CD4-positive, CD25-positive, alpha-beta regulatory T cell (primary cell): ENCODE results near the gene TSHB. TPM values are rescaled to one million over a fixed set of nuclear protein-coding genes. Genes with fewer than 3 reads are reported as not detected.

ENCODE experiments used
- ATAC-seq, 2 donors: fragments of 150-1000 bp; cut with Tn5 transposase; one replicate each; pipeline ENCODE4 v1.10.0; 2021; ENCODE audit warnings: low read depth in 2 of 2, moderate number of reproducible peaks in 2 of 2, moderate library complexity in 1 of 2
- DNase-seq, 3 donors: peaks; one replicate each; pipeline versions ENCODE4 v3.0.0 to v3.0.0-alpha.2; 2012 to 2022; ENCODE audit warnings: mixed read lengths in 1 of 3
- H3K27ac ChIP-seq: one replicate; pipeline ENCODE4 v1.7.0; 2013; ENCODE audit warnings: mild to moderate bottlenecking, low read length; ENCODE audit not compliant: insufficient read depth, poor library complexity, severe bottlenecking
- H3K27me3 ChIP-seq: one replicate; pipeline ENCODE4 v1.7.0; 2013; ENCODE audit warnings: low read length; ENCODE audit not compliant: control insufficient read depth, insufficient read depth
- H3K36me3 ChIP-seq: one replicate; pipeline ENCODE4 v1.7.0; 2013; ENCODE audit warnings: mild to moderate bottlenecking, low read length, moderate library complexity; ENCODE audit not compliant: control insufficient read depth, insufficient read depth
- H3K4me1 ChIP-seq: 2 replicates; pipeline ENCODE4 v1.7.0; 2013; ENCODE audit warnings: mild to moderate bottlenecking, low read length; ENCODE audit not compliant: insufficient read depth, control insufficient read depth, poor library complexity, severe bottlenecking
- H3K4me3 ChIP-seq: one replicate; pipeline ENCODE4 v1.7.0; 2013; ENCODE audit warnings: low read depth, mild to moderate bottlenecking, low read length, moderate library complexity
- H3K9me3 ChIP-seq, 2 experiments: 1 replicate in 1 of 2; 2 replicates in 1 of 2; pipeline ENCODE4 v1.7.0; 2013; ENCODE audit warnings: low read length in 2 of 2, mild to moderate bottlenecking in 1 of 2, moderate library complexity in 1 of 2; ENCODE audit not compliant: control insufficient read depth in 2 of 2
- H3K27ac Mint-ChIP-seq, 3 donors: one replicate each; pipeline ENCODE4 v1.8.0; 2020 to 2022; ENCODE audit warnings: mild to moderate bottlenecking in 3 of 3, mixed read lengths in 3 of 3, moderate library complexity in 2 of 3
- H3K27me3 Mint-ChIP-seq: one replicate; pipeline ENCODE4 v1.8.0; 2022; ENCODE audit warnings: mild to moderate bottlenecking, mixed read lengths
- H3K36me3 Mint-ChIP-seq: one replicate; pipeline ENCODE4 v1.8.0; 2020; ENCODE audit warnings: mixed read lengths
- H3K4me1 Mint-ChIP-seq, 4 donors: one replicate each; pipeline ENCODE4 v1.8.0; 2020 to 2022; ENCODE audit warnings: mixed read lengths in 4 of 4, mild to moderate bottlenecking in 1 of 4
- H3K4me3 Mint-ChIP-seq, 4 donors: one replicate each; pipeline ENCODE4 v1.8.0; 2020 to 2022; ENCODE audit warnings: mild to moderate bottlenecking in 4 of 4, mixed read lengths in 4 of 4, moderate library complexity in 3 of 4
- H3K9me3 Mint-ChIP-seq, 7 donors: one replicate each; pipeline ENCODE4 v1.8.0; 2020 to 2022; ENCODE audit warnings: mixed read lengths in 7 of 7, mild to moderate bottlenecking in 3 of 7, moderate library complexity in 2 of 7
- polyA plus RNA-seq, 4 donors: library from polyadenylated mRNA; unstranded; fragments of 300-500 nt; fragmentation: Illumina TruSeq; gene quantifications; one replicate each; pipeline ENCODE4 v1.2.3, GENCODE V29; 2021
- total RNA-seq: library from RNA; stranded (reverse); gene quantifications from one replicate; pipeline ENCODE4 v1.2.3, GENCODE V29; 2022

The TSHB gene
- total and polyA plus RNA-seq, 5 donors from 2014 or later = not detected

GRCh38 chr1:115082949-115083348 is 53.3 kb downstream of the TSHB start:
- no peaks in the 10 kb centered on the region for H3K9me3 Mint-ChIP-seq
- H3K4me3 Mint-ChIP-seq = peak overlapping the region in 1 of 4 donors; percentile 27
- Histone ChIP-seq H3K4me1 (no peaks in the 10 kb centered on the region), H3K36me3 (no peaks in the 10 kb centered on the region), H3K9me3 (no peaks in the 10 kb centered on the region), H3K27ac (no peak overlapping the region), H3K27me3 (peaks cover 3% of the 10 kb centered on the region), H3K4me3 (no peak overlapping the region)
- no peak overlapping the region for H3K27ac Mint-ChIP-seq
- peaks cover 8% of the 10 kb centered on the region for H3K27me3 Mint-ChIP-seq
- H3K36me3 Mint-ChIP-seq = no peaks in the 10 kb centered on the region
- ATAC-seq (no peak), DNase-seq (no peak)
- peaks cover 0 to 10% (median 4%) of the 10 kb centered on the region in 4 donors for H3K4me1 Mint-ChIP-seq

Other genes with a start within 250 kb of the TSHB start
- 51.3 TPM for gene SIKE1, start 249.1 kb upstream of the TSHB start, total RNA-seq
- 10 to 100 TPM; 28.0 to 39.3 (median 34.6) TPM for gene SIKE1, start 249.1 kb upstream of the TSHB start, polyA plus RNA-seq
- gene SYCP1, start 175.0 kb upstream of the TSHB start, total RNA-seq = not detected
- not detected for gene SYCP1, start 175.0 kb upstream of the TSHB start, polyA plus RNA-seq
- gene TSPAN2, start 59.7 kb downstream of the TSHB start, total RNA-seq = 5.0 TPM
- 1 to 10 TPM; 1.1 to 4.2 (median 2.5) TPM for gene TSPAN2, start 59.7 kb downstream of the TSHB start, polyA plus RNA-seq